HG03520 (cell line): ENCODE data around the gene NDUFS6.
"Not testable (repeated sequence)": the region's sequence is repeated elsewhere in the genome, so short reads cannot be mapped to it uniquely, and the experiment has no call there.

Experiments
- ATAC-seq: cut with Tn5 transposase; IDR thresholded peaks from one replicate; pipeline ENCODE4 v1.9.1; 2021; ENCODE audit warnings: mild to moderate bottlenecking, moderate library complexity; ENCODE audit not compliant: unreplicated experiment

The NDUFS6 gene

GRCh38 chr5:1831257-1831656, 30.1 kb downstream of the NDUFS6 start:
- ATAC-seq, result no peak

GRCh38 chr5:1831677-1832313, 30.6 kb downstream of the NDUFS6 start:
- ATAC-seq, result no peak

GRCh38 chr5:1832511-1833250, 31.5 kb downstream of the NDUFS6 start:
- no peak for ATAC-seq

- no peak for ATAC-seq
Observed at GRCh38 chr5:1833264-1834021, 32.2 kb downstream of the NDUFS6 start.

- ATAC-seq, result no peak
Observed at GRCh38 chr5:1834022-1834551, 32.9 kb downstream of the NDUFS6 start.

- no peak for ATAC-seq
Observed at GRCh38 chr5:1834721-1835429, 33.7 kb downstream of the NDUFS6 start.

- ATAC-seq, result no peak
Observed at GRCh38 chr5:1835431-1835830, 34.2 kb downstream of the NDUFS6 start.

- no peak for ATAC-seq
Observed at GRCh38 chr5:1836176-1836890, 35.1 kb downstream of the NDUFS6 start.

- no peak for ATAC-seq
Observed at GRCh38 chr5:1836891-1837880, 36.0 kb downstream of the NDUFS6 start.

- no peak for ATAC-seq
Observed at GRCh38 chr5:1838013-1838412, 36.8 kb downstream of the NDUFS6 start.

- no peak for ATAC-seq
Observed at GRCh38 chr5:1840071-1840547, 38.9 kb downstream of the NDUFS6 start.

GRCh38 chr5:1840741-1841521, 39.7 kb downstream of the NDUFS6 start:
- no peak for ATAC-seq

GRCh38 chr5:1842004-1842819, 41.0 kb downstream of the NDUFS6 start:
- no peak for ATAC-seq

- ATAC-seq, result not testable (repeated sequence)
Observed at GRCh38 chr5:1843761-1844160, 42.6 kb downstream of the NDUFS6 start.

GRCh38 chr5:1844708-1845436, 43.7 kb downstream of the NDUFS6 start:
- ATAC-seq, result no peak

- ATAC-seq, result no peak
Observed at GRCh38 chr5:1845696-1846095, 44.5 kb downstream of the NDUFS6 start.

GRCh38 chr5:1846583-1846982, 45.4 kb downstream of the NDUFS6 start:
- no peak for ATAC-seq
